HepG2 (cell line): ENCODE data around the gene DNAH8. TPM values are rescaled to one million over a fixed set of nuclear protein-coding genes. Genes with fewer than 3 reads are reported as not detected.
"Not testable (repeated sequence)": the region's sequence is repeated elsewhere in the genome, so short reads cannot be mapped to it uniquely, and the experiment has no call there.

Experiments used
- ATAC-seq: fragments of 200-7000 bp; cut with Tn5 transposase; 3 replicates; pipeline ENCODE4 v1.9.1; 2020; ENCODE audit warnings: mild to moderate bottlenecking, moderate library complexity
- BruUV-seq: library from RNA; stranded (reverse); fragments of 400-500 nt; replicated peaks from 2 replicates; lab custom pipeline; 2021; lab: Mats Ljungman, UMichigan
- CTCF ChIA-PET: fragments of 300-600 bp; formaldehyde crosslinking; extraction: SDS; loops from one replicate; lab custom pipeline; 2021; ENCODE audit warnings: low total read pairs, inconsistent platforms, low intra/inter-chr PET ratio; lab: Yijun Ruan, JAX
- POLR2A ChIA-PET: fragments of 350-600 bp; sonication (Branson Sonifier 250); formaldehyde crosslinking; loops from one replicate; lab custom pipeline; 2020; ENCODE audit warnings: antibody characterized with exemption, inconsistent platforms; lab: Yijun Ruan, JAX
- DNase-seq: peaks from one replicate; pipeline ENCODE4 v3.0.0-alpha.2; 2015; ENCODE audit warnings: low spot score
- FAIRE-seq: peaks from 3 replicates; lab custom pipeline; 2011; peaks lifted over from hg19 to GRCh38; lab: Jason Lieb, UNC
- H2AFZ ChIP-seq: one replicate; pipeline ENCODE4 v1.6.1; 2011; ENCODE audit warnings: low read length, inconsistent platforms
- H3K27ac ChIP-seq: fragments of 300-600 bp; 3 replicates; pipeline ENCODE4 v1.8.0; 2011; ENCODE audit warnings: mixed run types, mild to moderate bottlenecking, mixed read lengths, low read length, inconsistent platforms; ENCODE audit not compliant: insufficient read depth; ENCODE audit errors: extremely low read length
- H3K27me3 ChIP-seq, 2 experiments: fragments of 200-600 bp in 1 of 2; 2 replicates in 1 of 2; 3 replicates in 1 of 2; pipeline versions ENCODE4 v1.6.0 to v1.8.0; 2011; ENCODE audit warnings: low read length in 2 of 2, mild to moderate bottlenecking in 2 of 2, moderate library complexity in 2 of 2, inconsistent platforms in 1 of 2; ENCODE audit not compliant: insufficient read depth in 2 of 2, control insufficient read depth in 1 of 2
- H3K36me3 ChIP-seq, 2 experiments: fragments of 200-600 bp in 1 of 2; replicated peaks in 1 of 2; 2 replicates in 1 of 2; 3 replicates in 1 of 2; pipeline versions ENCODE4 v1.5.1 to v1.8.0; 2011; ENCODE audit warnings: low read length in 2 of 2, inconsistent platforms in 1 of 2; ENCODE audit not compliant: insufficient read depth in 2 of 2, control insufficient read depth in 1 of 2
- H3K4me1 ChIP-seq: 2 replicates; pipeline ENCODE4 v1.5.1; 2012; ENCODE audit warnings: low read length, inconsistent platforms; ENCODE audit not compliant: insufficient read depth
- H3K4me2 ChIP-seq: 2 replicates; pipeline ENCODE4 v1.6.0; 2011; ENCODE audit warnings: low read depth, low read length, inconsistent platforms
- H3K4me3 ChIP-seq, 3 experiments: fragments of 200-600 bp in 1 of 3; sonication (generic), shearing (Covaris generic) in 1 of 3; replicated peaks in 1 of 3; 2 replicates each; pipeline ENCODE4 v1.5.1; 2011 to 2016; ENCODE audit warnings: low read length in 3 of 3, inconsistent platforms in 2 of 3, low read depth in 2 of 3, mild to moderate bottlenecking in 2 of 3, control low read depth in 1 of 3, mixed read lengths in 1 of 3; ENCODE audit not compliant: insufficient read depth in 1 of 3
- H3K79me2 ChIP-seq: one replicate; pipeline ENCODE4 v1.6.1; 2011; ENCODE audit warnings: low read length, inconsistent platforms; ENCODE audit not compliant: insufficient read depth
- H3K9ac ChIP-seq: 2 replicates; pipeline ENCODE4 v1.6.0; 2011; ENCODE audit warnings: mild to moderate bottlenecking, low read depth, low read length, inconsistent platforms; ENCODE audit not compliant: insufficient read depth
- H3K9me3 ChIP-seq: 2 replicates; pipeline ENCODE4 v1.5.1; 2012; ENCODE audit warnings: mild to moderate bottlenecking, low read length
- H4K20me1 ChIP-seq: 2 replicates; pipeline ENCODE4 v1.6.0; 2011; ENCODE audit warnings: inconsistent platforms, mild to moderate bottlenecking, low read length, moderate library complexity; ENCODE audit not compliant: insufficient read depth
- KAT2B ChIP-seq: fragments of 150-350 bp; IDR thresholded peaks from 2 replicates; pipeline ENCODE4 v1.6.1; 2014; ENCODE audit warnings: low read depth, low read length, borderline replicate concordance
- KIAA2018 ChIP-seq: sonication (generic); formaldehyde crosslinking; IDR thresholded peaks from 2 replicates; pipeline ENCODE4 v1.5.0; 2020; ENCODE audit warnings: mild to moderate bottlenecking, missing genetic modification reagents, borderline replicate concordance
- SP2 ChIP-seq: sonication (generic); formaldehyde crosslinking; IDR thresholded peaks from 2 replicates; pipeline ENCODE4 v1.5.1; 2020; ENCODE audit warnings: mild to moderate bottlenecking, missing genetic modification reagents
- WGBS: methylation state at CpG from one replicate; pipeline ENCODE4 v1.1.6; 2017; ENCODE audit warnings: low lambda C conversion rate; 5-methylcytosine and 5-hydroxymethylcytosine counted together
- in situ Hi-C: cut with HindIII; loops from 2 replicates; pipeline ENCODE4 v1.10.0; 2017; ENCODE audit warnings: low pct_unique_long_range_greater_than_20kb; ENCODE audit not compliant: extremely low pct_ligation_motif_present
- intact Hi-C: fragments of 100-400 bp; cut with micrococcal nuclease; formaldehyde crosslinking; loops from one replicate; pipeline ENCODE4 v1.10.0; 2022; ENCODE audit not compliant: unreplicated experiment
- polyA plus RNA-seq, 8 experiments: library from polyadenylated mRNA; depleted of rRNA in 3 of 8; stranded (reverse) in 7 of 8; unstranded in 1 of 8; fragments of >200 nt; fragmentation: Illumina TruSeq in 4 of 8; extraction: Trizol in 4 of 8; gene quantifications; 2 replicates each; pipeline versions ENCODE4 v1.2.1 to v1.2.3, GENCODE V29; 2011 to 2016; ENCODE audit warnings: low read depth in 4 of 8, missing spikeins in 1 of 8, mixed read lengths in 1 of 8; ENCODE audit not compliant: insufficient read depth in 1 of 8
- total RNA-seq, 5 experiments: library from RNA; depleted of rRNA; stranded (reverse); fragments of >200 nt; fragmentation: Illumina TruSeq; extraction: Trizol; gene quantifications; 2 replicates each; pipeline ENCODE4 v1.2.3, GENCODE V29; 2016; ENCODE audit warnings: low read depth in 1 of 5
- TF ChIP-seq, protein P1 (sequence below): sonication (generic); formaldehyde crosslinking; conservative IDR thresholded peaks from 2 replicates; pipeline ENCODE4 v1.4.0; 2020; ENCODE audit warnings: missing genetic modification reagents

DNAH8 gene
- total and polyA plus RNA-seq, 2 of the 13 experiments (the other 11 are each of a cell fraction or from before 2014, with no cell fraction given) = not detected

- no peaks in the 10 kb centered on the region for H3K4me1 ChIP-seq
- intact Hi-C loops = no loop called here
- DNase-seq = no peak
- no peak for TF ChIP-seq KIAA2018
- no peak for TF ChIP-seq KAT2B
- no peak for TF ChIP-seq SP2 (CRISPR knock-in tag)
- TF ChIP-seq, protein P1, sequence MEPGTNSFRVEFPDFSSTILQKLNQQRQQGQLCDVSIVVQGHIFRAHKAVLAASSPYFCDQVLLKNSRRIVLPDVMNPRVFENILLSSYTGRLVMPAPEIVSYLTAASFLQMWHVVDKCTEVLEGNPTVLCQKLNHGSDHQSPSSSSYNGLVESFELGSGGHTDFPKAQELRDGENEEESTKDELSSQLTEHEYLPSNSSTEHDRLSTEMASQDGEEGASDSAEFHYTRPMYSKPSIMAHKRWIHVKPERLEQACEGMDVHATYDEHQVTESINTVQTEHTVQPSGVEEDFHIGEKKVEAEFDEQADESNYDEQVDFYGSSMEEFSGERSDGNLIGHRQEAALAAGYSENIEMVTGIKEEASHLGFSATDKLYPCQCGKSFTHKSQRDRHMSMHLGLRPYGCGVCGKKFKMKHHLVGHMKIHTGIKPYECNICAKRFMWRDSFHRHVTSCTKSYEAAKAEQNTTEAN (CRISPR knock-in tag) = no peak
- H2AFZ ChIP-seq = no peak overlapping the region
- ChIA-PET POLR2A (no interaction called here), CTCF (no interaction called here)
- no peaks in the 10 kb centered on the region; a peak in 1 of 5 replicates for H3K27me3 ChIP-seq
- in situ Hi-C loops = no loop called here
- no peaks in the 10 kb centered on the region for H3K36me3 ChIP-seq
- WGBS = 15% methylated on average over 3 of the region's 3 CpGs
- H3K4me3 ChIP-seq = no peak overlapping the region
- no peak for FAIRE-seq
- no TSS peak for BruUV-seq
- no peak overlapping the region for H3K9ac ChIP-seq
- no peaks in the 10 kb centered on the region for H4K20me1 ChIP-seq
- H3K27ac ChIP-seq = no peak overlapping the region
- H3K4me2 ChIP-seq = no peak overlapping the region
- H3K9me3 ChIP-seq = no peaks in the 10 kb centered on the region
- no peak for ATAC-seq
- no peaks in the 10 kb centered on the region for H3K79me2 ChIP-seq
These were observed 80.9 kb downstream of the DNAH8 start for GRCh38 chr6:38796006-38796405.

DNA sequence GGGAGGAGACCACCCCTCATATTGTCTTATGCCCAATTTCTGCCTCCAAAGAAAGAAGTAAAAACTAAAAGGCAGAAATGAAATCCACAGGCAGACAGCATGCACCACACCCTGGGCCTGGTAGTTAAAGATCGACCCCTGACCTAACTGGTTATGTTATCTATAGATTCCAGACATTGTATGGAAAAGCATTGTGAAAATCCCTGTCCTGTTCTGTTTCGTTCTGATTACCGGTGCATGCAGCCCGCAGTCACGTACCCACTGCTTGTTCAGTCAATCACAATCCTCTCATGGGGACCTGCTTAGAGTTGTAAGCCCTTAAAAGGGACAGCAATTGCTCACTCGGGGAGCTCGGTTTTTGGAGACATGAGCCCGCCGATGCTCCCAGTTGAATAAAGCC, 81.3 kb downstream of the DNAH8 start:
- H3K4me1 ChIP-seq, H3K4me2 ChIP-seq, H3K9ac ChIP-seq, BruUV-seq, H3K9me3 ChIP-seq, POLR2A ChIA-PET, H3K79me2 ChIP-seq, H3K4me3 ChIP-seq, H3K36me3 ChIP-seq, intact Hi-C loops, CTCF ChIA-PET, H3K27me3 ChIP-seq, H3K27ac ChIP-seq, H2AFZ ChIP-seq, DNase-seq, in situ Hi-C loops, FAIRE-seq, H4K20me1 ChIP-seq, ATAC-seq: not testable (repeated sequence)
- WGBS = 55% methylated on average over 9 of the region's 9 CpGs
